ENCODE measurements around the gene GNPNAT1.

DNA sequence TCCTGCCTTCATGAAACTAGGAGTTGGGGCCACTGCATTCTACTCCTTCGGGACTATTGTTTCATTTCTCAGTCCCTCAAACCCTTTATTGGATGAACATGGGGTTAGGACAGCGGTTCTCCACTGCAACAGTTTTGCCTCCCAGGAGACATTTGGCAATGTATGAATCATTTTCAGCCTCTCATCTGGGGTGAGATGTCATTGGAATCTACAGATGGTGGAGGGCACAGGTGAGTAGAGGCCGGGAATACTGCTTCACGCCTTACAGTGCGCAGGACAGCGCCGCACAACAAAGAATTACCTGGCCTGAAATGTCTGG, 649 bp upstream of the GNPNAT1 start:
- TF ChIP-seq, protein P1, sequence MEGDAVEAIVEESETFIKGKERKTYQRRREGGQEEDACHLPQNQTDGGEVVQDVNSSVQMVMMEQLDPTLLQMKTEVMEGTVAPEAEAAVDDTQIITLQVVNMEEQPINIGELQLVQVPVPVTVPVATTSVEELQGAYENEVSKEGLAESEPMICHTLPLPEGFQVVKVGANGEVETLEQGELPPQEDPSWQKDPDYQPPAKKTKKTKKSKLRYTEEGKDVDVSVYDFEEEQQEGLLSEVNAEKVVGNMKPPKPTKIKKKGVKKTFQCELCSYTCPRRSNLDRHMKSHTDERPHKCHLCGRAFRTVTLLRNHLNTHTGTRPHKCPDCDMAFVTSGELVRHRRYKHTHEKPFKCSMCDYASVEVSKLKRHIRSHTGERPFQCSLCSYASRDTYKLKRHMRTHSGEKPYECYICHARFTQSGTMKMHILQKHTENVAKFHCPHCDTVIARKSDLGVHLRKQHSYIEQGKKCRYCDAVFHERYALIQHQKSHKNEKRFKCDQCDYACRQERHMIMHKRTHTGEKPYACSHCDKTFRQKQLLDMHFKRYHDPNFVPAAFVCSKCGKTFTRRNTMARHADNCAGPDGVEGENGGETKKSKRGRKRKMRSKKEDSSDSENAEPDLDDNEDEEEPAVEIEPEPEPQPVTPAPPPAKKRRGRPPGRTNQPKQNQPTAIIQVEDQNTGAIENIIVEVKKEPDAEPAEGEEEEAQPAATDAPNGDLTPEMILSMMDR (IDR thresholded peaks at IDR 0.05): no peak
- TF ChIP-seq POLR2A (IDR thresholded peaks at IDR 0.05): no peak
- no peak for TF ChIP-seq EP300 (IDR thresholded peaks at IDR 0.05)
- TF ChIP-seq POLR2AphosphoS5 (IDR thresholded peaks at IDR 0.05): no peak

Measured in suprapubic skin (tissue), 4 donors.